ENCODE results near the gene BRINP2. TPM values are rescaled to one million over a fixed set of nuclear protein-coding genes. Genes with fewer than 3 reads are reported as not detected.

Gene BRINP2
- total and polyA plus RNA-seq, 2 of the 4 experiments (the other 2 are of a cell fraction) = not detected

GRCh38 chr1:177133977-177134538 lies 36.7 kb upstream of the BRINP2 start:
- no CpG with 5 or more reads among the region's 4 CpGs for WGBS, 2 experiments (ENCODE audit: extremely low coverage in 2 of 2, insufficient read length in 1 of 2)

More at GRCh38 chr1:177133977-177134538, 36.7 kb upstream of the BRINP2 start:
- H2BK15ac ChIP-seq (ENCODE audit: low read depth, low read length) = no peak overlapping the region
- H2BK20ac ChIP-seq (ENCODE audit: low read depth, low read length) = no peak overlapping the region
- H3K4me3 ChIP-seq (ENCODE audit: insufficient read depth, low read depth, low read length) = no peak overlapping the region
- dilution Hi-C loops (cut with HindIII; ENCODE audit: low sequenced_read_pairs, unreplicated experiment) = no loop called here
- no peaks in the 10 kb centered on the region for H4K20me1 ChIP-seq (ENCODE audit: insufficient read depth, low read length)
- H3K36me3 ChIP-seq (ENCODE audit: control insufficient read depth, insufficient read depth, low read length) = no peaks in the 10 kb centered on the region
- H4K91ac ChIP-seq (ENCODE audit: insufficient read depth, low read depth, low read length) = no peak overlapping the region
- ChIA-PET CTCF (no interaction called here), POLR2A (ENCODE audit: unreplicated experiment) (no interaction called here)
- no peak overlapping the region for H3K4me2 ChIP-seq (ENCODE audit: low read depth, low read length)
- no peak overlapping the region for H3K23ac ChIP-seq (ENCODE audit: low read depth, low read length)
- BruUV-seq (replicated peaks) = no TSS peak
- H3K4ac ChIP-seq (ENCODE audit: low read depth, low read length) = no peak overlapping the region
- H2AFZ ChIP-seq (replicated peaks; ENCODE audit: low read length, poor library complexity) = no peak overlapping the region
- no peak overlapping the region for H4K5ac ChIP-seq (ENCODE audit: low read depth, low read length)
- H2BK120ac ChIP-seq (ENCODE audit: low read depth, low read length) = no peak overlapping the region
- no peak overlapping the region for H2BK5ac ChIP-seq (ENCODE audit: low read depth, low read length, poor library complexity, severe bottlenecking)
- no peak overlapping the region for H3K14ac ChIP-seq (replicated peaks; ENCODE audit: low read depth, low read length)
- no peaks in the 10 kb centered on the region for H3K9me3 ChIP-seq (ENCODE audit: control insufficient read depth, insufficient read depth, low read length)
- H2AK5ac ChIP-seq (ENCODE audit: low read depth, low read length) = no peak overlapping the region
- no peak overlapping the region for H4K8ac ChIP-seq (ENCODE audit: low read depth in 2 of 2, low read length in 2 of 2)
- no peaks in the 10 kb centered on the region for H3K9me1 ChIP-seq (ENCODE audit: insufficient read depth, low read length)
- H3K18ac ChIP-seq (ENCODE audit: low read depth, low read length) = no peak overlapping the region
- no peak for DNase-seq
- TF ChIP-seq ELK1 (IDR thresholded peaks at IDR 0.05; ENCODE audit: borderline replicate concordance, low read depth, low read length) = no peak
- TF ChIP-seq RFX5 (IDR thresholded peaks at IDR 0.05; ENCODE audit: low read depth, low read length) = no peak
- no peak for TF ChIP-seq RCOR1 (IDR thresholded peaks at IDR 0.05; ENCODE audit: insufficient replicate concordance, low read length)
- no peak for TF ChIP-seq MAZ (IDR thresholded peaks at IDR 0.05; ENCODE audit: borderline replicate concordance, low read depth, low read length)
- H3K9ac ChIP-seq (ENCODE audit: low read depth, low read length) = no peak overlapping the region
- in situ Hi-C loops (cut with MboI; ENCODE audit: low sequenced_read_pairs) = no loop called here
- no peaks in the 10 kb centered on the region for H3K27me3 ChIP-seq (ENCODE audit: control insufficient read depth, insufficient read depth, low read length)
- no peaks in the 10 kb centered on the region for H3K79me1 ChIP-seq (ENCODE audit: low read depth in 1 of 2, low read length in 2 of 2)
- ATAC-seq (ENCODE audit: low read depth) = no peak
- H3K56ac ChIP-seq (ENCODE audit: extremely low read depth, insufficient read depth, low read length) = no peak overlapping the region
- no peak overlapping the region for H3K27ac ChIP-seq (ENCODE audit: insufficient read depth, low read length)
- H3K4me1 ChIP-seq (ENCODE audit: control insufficient read depth, insufficient read depth, low read length) = no peaks in the 10 kb centered on the region
- intact Hi-C loops (cut with micrococcal nuclease) = no loop called here
- H2AK9ac ChIP-seq (replicated peaks; ENCODE audit: low read depth, low read length, poor library complexity) = no peak overlapping the region

Data from IMR-90 (cell line).